HepG2 (cell line): ENCODE measurements around the gene KIAA0232. TPM values are rescaled to one million over a fixed set of nuclear protein-coding genes. Genes with fewer than 3 reads are reported as not detected.

Experiments used
- ATAC-seq: fragments of 200-7000 bp; cut with Tn5 transposase; 3 replicates; pipeline ENCODE4 v1.9.1; 2020; ENCODE audit warnings: mild to moderate bottlenecking, moderate library complexity
- BruUV-seq: library from RNA; stranded (reverse); fragments of 400-500 nt; replicated peaks from 2 replicates; lab custom pipeline; 2021; lab: Mats Ljungman, UMichigan
- CTCF ChIA-PET: fragments of 300-600 bp; formaldehyde crosslinking; extraction: SDS; loops from one replicate; lab custom pipeline; 2021; ENCODE audit warnings: low total read pairs, inconsistent platforms, low intra/inter-chr PET ratio; lab: Yijun Ruan, JAX
- POLR2A ChIA-PET: fragments of 350-600 bp; sonication (Branson Sonifier 250); formaldehyde crosslinking; loops from one replicate; lab custom pipeline; 2020; ENCODE audit warnings: antibody characterized with exemption, inconsistent platforms; lab: Yijun Ruan, JAX
- DNase-seq: peaks from one replicate; pipeline ENCODE4 v3.0.0-alpha.2; 2015; ENCODE audit warnings: low spot score
- FAIRE-seq: peaks from 3 replicates; lab custom pipeline; 2011; peaks lifted over from hg19 to GRCh38; lab: Jason Lieb, UNC
- H2AFZ ChIP-seq: one replicate; pipeline ENCODE4 v1.6.1; 2011; ENCODE audit warnings: low read length, inconsistent platforms
- H3K27ac ChIP-seq: fragments of 300-600 bp; 3 replicates; pipeline ENCODE4 v1.8.0; 2011; ENCODE audit warnings: mixed run types, mild to moderate bottlenecking, mixed read lengths, low read length, inconsistent platforms; ENCODE audit not compliant: insufficient read depth; ENCODE audit errors: extremely low read length
- H3K27me3 ChIP-seq, 2 experiments: fragments of 200-600 bp in 1 of 2; 2 replicates in 1 of 2; 3 replicates in 1 of 2; pipeline versions ENCODE4 v1.6.0 to v1.8.0; 2011; ENCODE audit warnings: low read length in 2 of 2, mild to moderate bottlenecking in 2 of 2, moderate library complexity in 2 of 2, inconsistent platforms in 1 of 2; ENCODE audit not compliant: insufficient read depth in 2 of 2, control insufficient read depth in 1 of 2
- H3K36me3 ChIP-seq, 2 experiments: fragments of 200-600 bp in 1 of 2; replicated peaks in 1 of 2; 2 replicates in 1 of 2; 3 replicates in 1 of 2; pipeline versions ENCODE4 v1.5.1 to v1.8.0; 2011; ENCODE audit warnings: low read length in 2 of 2, inconsistent platforms in 1 of 2; ENCODE audit not compliant: insufficient read depth in 2 of 2, control insufficient read depth in 1 of 2
- H3K4me1 ChIP-seq: 2 replicates; pipeline ENCODE4 v1.5.1; 2012; ENCODE audit warnings: low read length, inconsistent platforms; ENCODE audit not compliant: insufficient read depth
- H3K4me2 ChIP-seq: 2 replicates; pipeline ENCODE4 v1.6.0; 2011; ENCODE audit warnings: low read depth, low read length, inconsistent platforms
- H3K4me3 ChIP-seq, 3 experiments: fragments of 200-600 bp in 1 of 3; sonication (generic), shearing (Covaris generic) in 1 of 3; replicated peaks in 1 of 3; 2 replicates each; pipeline ENCODE4 v1.5.1; 2011 to 2016; ENCODE audit warnings: low read length in 3 of 3, inconsistent platforms in 2 of 3, low read depth in 2 of 3, mild to moderate bottlenecking in 2 of 3, control low read depth in 1 of 3, mixed read lengths in 1 of 3; ENCODE audit not compliant: insufficient read depth in 1 of 3
- H3K79me2 ChIP-seq: one replicate; pipeline ENCODE4 v1.6.1; 2011; ENCODE audit warnings: low read length, inconsistent platforms; ENCODE audit not compliant: insufficient read depth
- H3K9ac ChIP-seq: 2 replicates; pipeline ENCODE4 v1.6.0; 2011; ENCODE audit warnings: mild to moderate bottlenecking, low read depth, low read length, inconsistent platforms; ENCODE audit not compliant: insufficient read depth
- H3K9me3 ChIP-seq: 2 replicates; pipeline ENCODE4 v1.5.1; 2012; ENCODE audit warnings: mild to moderate bottlenecking, low read length
- H4K20me1 ChIP-seq: 2 replicates; pipeline ENCODE4 v1.6.0; 2011; ENCODE audit warnings: inconsistent platforms, mild to moderate bottlenecking, low read length, moderate library complexity; ENCODE audit not compliant: insufficient read depth
- CC2D1A ChIP-seq: sonication (generic); formaldehyde crosslinking; IDR thresholded peaks from 2 replicates; pipeline ENCODE4 v1.8.1; 2023; ENCODE audit warnings: mild to moderate bottlenecking, missing genetic modification reagents
- CREM ChIP-seq, 2 experiments: sonication (generic) in 1 of 2; formaldehyde crosslinking in 1 of 2; IDR thresholded peaks; 2 replicates each; pipeline versions ENCODE4 v1.4.0 to v1.6.1; 2016 to 2020; ENCODE audit warnings: antibody characterized with exemption in 1 of 2, mild to moderate bottlenecking in 1 of 2, missing genetic modification reagents in 1 of 2
- FOXM1 ChIP-seq: sonication (generic); formaldehyde crosslinking; IDR thresholded peaks from 2 replicates; pipeline ENCODE4 v1.5.0; 2020; ENCODE audit warnings: missing genetic modification reagents
- KAT7 ChIP-seq: IDR thresholded peaks from 2 replicates; pipeline ENCODE4 v1.6.1; 2018; ENCODE audit warnings: borderline replicate concordance, missing compliant biosample characterization
- MIXL1 ChIP-seq: IDR thresholded peaks from 2 replicates; pipeline ENCODE4 v1.6.1; 2016
- MYC ChIP-seq: sonication (generic); formaldehyde crosslinking; IDR thresholded peaks from 2 replicates; pipeline ENCODE4 v1.9.0; 2021; ENCODE audit warnings: missing genetic modification reagents, borderline replicate concordance
- NRL ChIP-seq: sonication (generic); formaldehyde crosslinking; IDR thresholded peaks from 2 replicates; pipeline ENCODE4 v1.5.0; 2020; ENCODE audit warnings: missing genetic modification reagents, mild to moderate bottlenecking, moderate library complexity, borderline replicate concordance
- PREB ChIP-seq: sonication (generic); formaldehyde crosslinking; IDR thresholded peaks from 2 replicates; pipeline ENCODE4 v1.4.0; 2020; ENCODE audit warnings: missing genetic modification reagents
- PRMT3 ChIP-seq: sonication (generic); formaldehyde crosslinking; IDR thresholded peaks from 2 replicates; pipeline ENCODE4 v1.8.1; 2022; ENCODE audit warnings: low read depth, mild to moderate bottlenecking, moderate library complexity, missing genetic modification reagents, borderline replicate concordance
- TARDBP ChIP-seq: sonication (generic); formaldehyde crosslinking; IDR thresholded peaks from 2 replicates; pipeline ENCODE4 v1.8.0; 2022; ENCODE audit warnings: mild to moderate bottlenecking, missing genetic modification reagents
- TMF1 ChIP-seq: sonication (generic); formaldehyde crosslinking; IDR thresholded peaks from 2 replicates; pipeline ENCODE4 v1.8.1; 2022; ENCODE audit warnings: low read depth, missing genetic modification reagents
- ZBTB21 ChIP-seq: sonication (generic); formaldehyde crosslinking; IDR thresholded peaks from 2 replicates; pipeline ENCODE4 v1.4.0; 2020; ENCODE audit warnings: missing genetic modification reagents
- ZC3H4 ChIP-seq: sonication (generic); formaldehyde crosslinking; IDR thresholded peaks from 2 replicates; pipeline ENCODE4 v1.4.0; 2020; ENCODE audit warnings: missing genetic modification reagents, borderline replicate concordance
- ZNF296 ChIP-seq: sonication (generic); formaldehyde crosslinking; conservative IDR thresholded peaks from 2 replicates; pipeline ENCODE4 v1.5.0; 2020; ENCODE audit warnings: mild to moderate bottlenecking, missing genetic modification reagents
- ZNF557 ChIP-seq: sonication (generic); formaldehyde crosslinking; IDR thresholded peaks from 2 replicates; pipeline ENCODE4 v1.4.0; 2020; ENCODE audit warnings: missing genetic modification reagents
- ZNF720 ChIP-seq: sonication (generic); formaldehyde crosslinking; IDR thresholded peaks from 2 replicates; pipeline ENCODE4 v1.4.0; 2020; ENCODE audit warnings: missing genetic modification reagents
- WGBS: methylation state at CpG from one replicate; pipeline ENCODE4 v1.1.6; 2017; ENCODE audit warnings: low lambda C conversion rate; 5-methylcytosine and 5-hydroxymethylcytosine counted together
- in situ Hi-C: cut with HindIII; loops from 2 replicates; pipeline ENCODE4 v1.10.0; 2017; ENCODE audit warnings: low pct_unique_long_range_greater_than_20kb; ENCODE audit not compliant: extremely low pct_ligation_motif_present
- intact Hi-C: fragments of 100-400 bp; cut with micrococcal nuclease; formaldehyde crosslinking; loops from one replicate; pipeline ENCODE4 v1.10.0; 2022; ENCODE audit not compliant: unreplicated experiment
- polyA plus RNA-seq, 8 experiments: library from polyadenylated mRNA; depleted of rRNA in 3 of 8; stranded (reverse) in 7 of 8; unstranded in 1 of 8; fragments of >200 nt; fragmentation: Illumina TruSeq in 4 of 8; extraction: Trizol in 4 of 8; gene quantifications; 2 replicates each; pipeline versions ENCODE4 v1.2.1 to v1.2.3, GENCODE V29; 2011 to 2016; ENCODE audit warnings: low read depth in 4 of 8, missing spikeins in 1 of 8, mixed read lengths in 1 of 8; ENCODE audit not compliant: insufficient read depth in 1 of 8
- total RNA-seq, 5 experiments: library from RNA; depleted of rRNA; stranded (reverse); fragments of >200 nt; fragmentation: Illumina TruSeq; extraction: Trizol; gene quantifications; 2 replicates each; pipeline ENCODE4 v1.2.3, GENCODE V29; 2016; ENCODE audit warnings: low read depth in 1 of 5
- TF ChIP-seq, protein P1 (sequence below): IDR thresholded peaks from 2 replicates; pipeline ENCODE4 v1.6.1; 2016; ENCODE audit warnings: low read depth
- TF ChIP-seq, protein P2 (sequence below): sonication (generic); formaldehyde crosslinking; conservative IDR thresholded peaks from 2 replicates; pipeline ENCODE4 v1.8.0; 2022; ENCODE audit warnings: missing genetic modification reagents

Gene KIAA0232
- total and polyA plus RNA-seq, 2 of the 13 experiments (the other 11 are each of a cell fraction or from before 2014, with no cell fraction given): 7.8 to 17.1 TPM

GRCh38 chr4:6928081-6928480 is 145.6 kb downstream of the KIAA0232 start (continued):
- no peak for TF ChIP-seq ZNF296 (CRISPR knock-in tag)
- TF ChIP-seq, protein P1, sequence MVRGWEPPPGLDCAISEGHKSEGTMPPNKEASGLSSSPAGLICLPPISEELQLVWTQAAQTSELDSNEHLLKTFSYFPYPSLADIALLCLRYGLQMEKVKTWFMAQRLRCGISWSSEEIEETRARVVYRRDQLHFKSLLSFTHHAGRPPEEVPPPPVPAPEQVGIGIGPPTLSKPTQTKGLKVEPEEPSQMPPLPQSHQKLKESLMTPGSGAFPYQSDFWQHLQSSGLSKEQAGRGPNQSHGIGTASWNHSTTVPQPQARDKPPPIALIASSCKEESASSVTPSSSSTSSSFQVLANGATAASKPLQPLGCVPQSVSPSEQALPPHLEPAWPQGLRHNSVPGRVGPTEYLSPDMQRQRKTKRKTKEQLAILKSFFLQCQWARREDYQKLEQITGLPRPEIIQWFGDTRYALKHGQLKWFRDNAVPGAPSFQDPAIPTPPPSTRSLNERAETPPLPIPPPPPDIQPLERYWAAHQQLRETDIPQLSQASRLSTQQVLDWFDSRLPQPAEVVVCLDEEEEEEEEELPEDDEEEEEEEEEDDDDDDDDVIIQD: no peak
- TF ChIP-seq ZBTB21 (CRISPR knock-in tag): no peak
- no peak for TF ChIP-seq MIXL1
- TF ChIP-seq FOXM1 (CRISPR knock-in tag): no peak
- TF ChIP-seq ZNF557: no peak
- TF ChIP-seq, all 625 proteins: peak for 0

DNA sequence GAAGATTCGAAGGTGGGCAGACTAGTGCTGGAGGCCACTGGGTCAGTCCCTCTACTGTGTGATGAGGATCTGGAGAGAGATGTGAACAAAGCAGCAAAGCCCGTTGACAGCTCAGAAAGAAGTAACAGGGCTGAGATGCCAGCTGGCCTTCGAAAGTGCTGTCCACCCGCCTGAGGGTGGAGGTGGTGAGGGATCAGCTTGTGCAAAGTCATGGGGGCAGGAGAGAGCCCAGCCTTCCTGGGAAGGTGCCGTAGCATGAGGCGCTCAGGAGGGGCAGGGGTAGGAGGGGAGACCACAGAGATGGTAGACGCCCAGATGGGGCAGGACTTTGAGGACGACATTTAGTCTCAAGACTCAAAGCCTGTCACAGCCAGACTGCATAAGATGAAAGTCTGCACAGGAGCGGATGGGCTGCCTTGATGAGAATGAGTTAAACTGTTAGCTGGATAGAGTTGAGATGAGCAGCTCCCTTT is 146.8 kb downstream of the KIAA0232 start:
- in situ Hi-C loops: no loop called here
- Histone ChIP-seq H4K20me1 (peaks cover 44% of the 10 kb centered on the region), H3K27ac (peak overlapping the region; percentile 62), H3K36me3 (peaks cover 14 to 32% of the 10 kb centered on the region in 2 experiments; a peak in 4 of 5 replicates), H3K9me3 (no peaks in the 10 kb centered on the region), H3K9ac (peak overlapping the region; percentile 38), H3K4me2 (peak overlapping the region; percentile 82), H2AFZ (no peak overlapping the region), H3K4me1 (peaks cover 97% of the 10 kb centered on the region), H3K4me3 (peak overlapping the region; percentile 0 to 61 (median 41); a peak in 4 of 6 replicates), H3K79me2 (peaks cover 84% of the 10 kb centered on the region), H3K27me3 (no peaks in the 10 kb centered on the region)
- no peak for DNase-seq
- ATAC-seq: peak; percentile 4; the same call in 2 of the 3 replicates
- ChIA-PET POLR2A (interaction anchor here (0.8 to 2.0 kb wide), 11 partner anchors 9 to 161 kb away, joined by 3 to 32 read pairs (median 5); partner anchors contain the start of gene TBC1D14), CTCF (no interaction called here)
- no TSS peak for BruUV-seq
- WGBS: 23% methylated on average over 9 of the region's 9 CpGs
- no peak for FAIRE-seq
- intact Hi-C loops: loop anchor here (5.0 kb wide), 2 partner anchors 37 to 43 kb away; no protein-coding TSS in a partner anchor
- TF ChIP-seq ZNF720 (CRISPR knock-in tag) (no peak), CREM (IDR thresholded peaks at IDR 0.05) (no peak), CREM (CRISPR knock-in tag; IDR thresholded peaks at IDR 0.05) (no peak), PRMT3 (no peak), NRL (0 out of 2 replicates have a peak, but pooled peaks have one; percentile 56), KAT7 (CRISPR knock-in tag) (peak; percentile 39; the same call in 1 of the 2 replicates), MYC (CRISPR knock-in tag) (peak; percentile 23; the same call in 1 of the 2 replicates), PREB (CRISPR knock-in tag) (no peak), ZNF557 (no peak), TARDBP (peak; percentile 15; the same call in 1 of the 2 replicates), TMF1 (CRISPR knock-in tag) (peak; percentile 37; the same call in 1 of the 2 replicates), ZC3H4 (CRISPR knock-in tag) (no peak), CC2D1A (CRISPR knock-in tag) (no peak)
- TF ChIP-seq, protein P2, sequence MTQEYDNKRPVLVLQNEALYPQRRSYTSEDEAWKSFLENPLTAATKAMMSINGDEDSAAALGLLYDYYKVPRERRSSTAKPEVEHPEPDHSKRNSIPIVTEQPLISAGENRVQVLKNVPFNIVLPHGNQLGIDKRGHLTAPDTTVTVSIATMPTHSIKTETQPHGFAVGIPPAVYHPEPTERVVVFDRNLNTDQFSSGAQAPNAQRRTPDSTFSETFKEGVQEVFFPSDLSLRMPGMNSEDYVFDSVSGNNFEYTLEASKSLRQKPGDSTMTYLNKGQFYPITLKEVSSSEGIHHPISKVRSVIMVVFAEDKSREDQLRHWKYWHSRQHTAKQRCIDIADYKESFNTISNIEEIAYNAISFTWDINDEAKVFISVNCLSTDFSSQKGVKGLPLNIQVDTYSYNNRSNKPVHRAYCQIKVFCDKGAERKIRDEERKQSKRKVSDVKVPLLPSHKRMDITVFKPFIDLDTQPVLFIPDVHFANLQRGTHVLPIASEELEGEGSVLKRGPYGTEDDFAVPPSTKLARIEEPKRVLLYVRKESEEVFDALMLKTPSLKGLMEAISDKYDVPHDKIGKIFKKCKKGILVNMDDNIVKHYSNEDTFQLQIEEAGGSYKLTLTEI: no peak
